GM12892 (cell line): ENCODE data around the gene MYO18A.

ENCODE experiments used
- POLR2A ChIP-seq: IDR thresholded peaks from 2 replicates; pipeline ENCODE4 v1.6.1; 2011; ENCODE audit warnings: low read depth, low read length, control low read depth
- POLR2AphosphoS5 ChIP-seq: IDR thresholded peaks from 2 replicates; pipeline ENCODE4 v1.6.1; 2011; ENCODE audit warnings: low read depth, low read length, control low read depth
- TAF1 ChIP-seq: IDR thresholded peaks from 2 replicates; pipeline ENCODE4 v1.6.1; 2011; ENCODE audit warnings: low read depth, mild to moderate bottlenecking, control low read depth, low read length, borderline replicate concordance

DNA sequence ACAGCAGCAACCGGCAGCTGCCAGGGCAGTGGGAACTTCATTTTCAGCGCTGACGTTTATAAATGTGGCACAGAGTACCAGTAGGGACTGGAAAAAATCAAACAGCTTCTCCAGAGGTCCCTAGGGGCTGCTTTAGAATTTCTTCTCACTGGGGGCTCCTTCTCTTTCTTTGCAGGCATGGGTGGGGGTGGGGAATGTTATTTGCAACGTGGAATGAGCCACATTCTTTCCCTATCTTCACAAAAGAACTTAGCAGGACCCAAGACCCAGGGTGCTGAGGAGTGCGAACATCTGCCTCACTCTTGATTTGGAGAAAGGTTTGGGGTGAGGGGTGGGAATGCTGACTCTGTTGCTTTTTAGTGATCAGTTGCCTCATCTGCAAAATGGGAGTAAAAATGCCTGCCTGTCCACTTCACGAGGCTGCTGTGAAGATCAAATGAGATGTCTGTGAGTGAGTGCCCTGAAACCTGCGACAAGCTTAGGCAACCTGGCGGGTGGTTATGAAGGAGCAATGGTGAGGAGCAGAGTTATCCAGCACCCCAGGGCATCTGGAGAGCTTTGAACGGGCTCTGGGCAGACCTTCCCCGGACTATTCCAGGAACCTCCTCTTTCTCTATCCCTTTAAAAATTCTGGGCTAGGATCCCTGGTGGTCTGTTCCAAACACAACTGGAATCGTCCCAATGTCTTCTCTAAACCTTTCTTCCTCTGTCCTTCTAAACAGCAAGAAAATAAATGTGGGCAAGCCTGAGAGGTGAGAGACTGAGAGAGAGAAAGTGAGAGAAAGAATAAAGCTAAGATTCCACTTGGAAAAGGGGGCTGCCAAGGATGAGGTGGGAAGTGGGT is 148.0 kb downstream of the MYO18A start:
- TF ChIP-seq POLR2A = no peak
- no peak for TF ChIP-seq POLR2AphosphoS5
- no peak for TF ChIP-seq TAF1
